SK-N-SH (cell line): ENCODE results near the gene SCAMP3. TPM values are rescaled to one million over a fixed set of nuclear protein-coding genes. Genes with fewer than 3 reads are reported as not detected.

Experiments used
- CTCF ChIA-PET: fragments of 300-600, 350-600 bp; formaldehyde crosslinking; extraction: SDS; loops from one replicate; lab custom pipeline; 2021; lab: Yijun Ruan, JAX
- POLR2A ChIA-PET: fragments of 350-600 bp; sonication (Branson Sonifier 250); formaldehyde crosslinking; extraction: SDS; loops from one replicate; lab custom pipeline; 2020; ENCODE audit warnings: antibody characterized with exemption, inconsistent platforms; lab: Yijun Ruan, JAX
- DNase-seq: peaks from one replicate; pipeline ENCODE4 v3.0.0; 2012
- H2AFZ ChIP-seq: fragments of 200-600 bp; sonication (generic); 2 replicates; pipeline ENCODE4 v1.8.1; 2016; ENCODE audit warnings: antibody characterized with exemption, mild to moderate bottlenecking, low read depth
- H3F3A ChIP-seq: fragments of 200-600 bp; sonication (generic); replicated peaks from 2 replicates; pipeline ENCODE3; 2016; ENCODE audit warnings: antibody characterized with exemption, mild to moderate bottlenecking; ENCODE audit not compliant: insufficient read depth
- H3K27ac ChIP-seq, 2 experiments: fragments of 200-500 bp in 1 of 2; fragments of 200-600 bp in 1 of 2; sonication (Bioruptor generic) in 1 of 2; sonication (generic), shearing (Covaris generic) in 1 of 2; 2 replicates each; pipeline versions ENCODE4 v1.5.1 to v1.6.1; 2014 to 2016; ENCODE audit warnings: low read depth in 2 of 2, inconsistent platforms in 1 of 2, low read length in 1 of 2, mild to moderate bottlenecking in 1 of 2, mixed read lengths in 1 of 2
- H3K27me3 ChIP-seq: fragments of 200-600 bp; sonication (generic), shearing (Covaris generic); 2 replicates; pipeline ENCODE4 v1.6.1; 2016; ENCODE audit warnings: mixed run types; ENCODE audit not compliant: insufficient read depth
- H3K36me3 ChIP-seq, 2 experiments: fragments of 200-500 bp in 1 of 2; fragments of 200-600 bp in 1 of 2; sonication (Bioruptor generic) in 1 of 2; sonication (generic) in 1 of 2; replicated peaks in 1 of 2; 2 replicates each; pipeline versions ENCODE3 to v1.5.1; 2014 to 2016; ENCODE audit warnings: low read length in 1 of 2, mild to moderate bottlenecking in 1 of 2; ENCODE audit not compliant: insufficient read depth in 2 of 2, control insufficient read depth in 1 of 2
- H3K4me1 ChIP-seq, 2 experiments: fragments of 200-500 bp in 1 of 2; fragments of 200-600 bp in 1 of 2; sonication (Bioruptor generic) in 1 of 2; sonication (generic), shearing (Covaris generic) in 1 of 2; 2 replicates each; pipeline versions ENCODE4 v1.5.1 to v1.6.1; 2014 to 2016; ENCODE audit warnings: low read depth in 1 of 2, low read length in 1 of 2, mixed run types in 1 of 2; ENCODE audit not compliant: insufficient read depth in 2 of 2, control insufficient read depth in 1 of 2
- H3K4me2 ChIP-seq: fragments of 200-600 bp; sonication (generic), shearing (Covaris generic); 2 replicates; pipeline ENCODE4 v1.6.1; 2017; ENCODE audit warnings: mixed run types
- H3K4me3 ChIP-seq, 2 experiments: fragments of 200-500 bp in 1 of 2; fragments of 200-600 bp in 1 of 2; sonication (Bioruptor generic) in 1 of 2; sonication (generic), shearing (Covaris generic) in 1 of 2; 2 replicates each; pipeline versions ENCODE4 v1.5.1 to v1.8.1; 2014 to 2016; ENCODE audit warnings: low read depth in 2 of 2, inconsistent platforms in 1 of 2, low read length in 1 of 2, mild to moderate bottlenecking in 1 of 2, mixed read lengths in 1 of 2, moderate library complexity in 1 of 2
- H3K79me2 ChIP-seq: fragments of 200-600 bp; sonication (generic); 2 replicates; pipeline ENCODE4 v1.8.1; 2017; ENCODE audit warnings: mild to moderate bottlenecking; ENCODE audit not compliant: insufficient read depth
- H3K9ac ChIP-seq: fragments of 200-600 bp; sonication (generic); 2 replicates; pipeline ENCODE4 v1.6.1; 2017; ENCODE audit warnings: mixed run types
- H3K9me2 ChIP-seq: fragments of 200-600 bp; sonication (generic); 2 replicates; pipeline ENCODE4 v1.6.1; 2017; ENCODE audit warnings: mixed run types
- H3K9me3 ChIP-seq: fragments of 200-600 bp; sonication (generic); 2 replicates; pipeline ENCODE4 v1.6.1; 2017; ENCODE audit warnings: mixed run types, mild to moderate bottlenecking, moderate library complexity
- H4K20me1 ChIP-seq: fragments of 200-600 bp; sonication (generic); 2 replicates; pipeline ENCODE4 v1.6.1; 2017; ENCODE audit warnings: mild to moderate bottlenecking, mixed run types; ENCODE audit not compliant: insufficient read depth
- ELF1 ChIP-seq: IDR thresholded peaks from 2 replicates; pipeline ENCODE4 v1.4.0; 2012
- EP300 ChIP-seq, 2 experiments: IDR thresholded peaks; 2 replicates each; pipeline versions ENCODE4 v1.4.0 to v1.6.1; 2012; ENCODE audit warnings: borderline replicate concordance in 1 of 2, low read depth in 1 of 2, low read length in 1 of 2
- EZH2phosphoT487 ChIP-seq: fragments of 200-600 bp; sonication (generic); IDR thresholded peaks from 2 replicates; pipeline ENCODE4 v1.6.1; 2017; ENCODE audit warnings: low read depth, mixed run types, mild to moderate bottlenecking, antibody characterized with exemption, moderate library complexity, borderline replicate concordance
- FOXJ3 ChIP-seq: sonication (generic); formaldehyde crosslinking; IDR thresholded peaks from 2 replicates; pipeline ENCODE4 v1.5.1; 2020; ENCODE audit warnings: mild to moderate bottlenecking, missing genetic modification reagents
- GABPA ChIP-seq: IDR thresholded peaks from 2 replicates; pipeline ENCODE4 v1.4.0; 2012; ENCODE audit warnings: low read depth, mild to moderate bottlenecking
- GATA2 ChIP-seq: sonication (generic); formaldehyde crosslinking; IDR thresholded peaks from 2 replicates; pipeline ENCODE4 v1.5.0; 2020; ENCODE audit warnings: mild to moderate bottlenecking, missing genetic modification reagents
- JUND ChIP-seq: IDR thresholded peaks from 2 replicates; pipeline ENCODE4 v1.4.0; 2012
- MEF2A ChIP-seq: IDR thresholded peaks from 2 replicates; pipeline ENCODE4 v1.4.0; 2012; ENCODE audit warnings: low read depth, borderline replicate concordance
- MXI1 ChIP-seq: IDR thresholded peaks from 2 replicates; pipeline ENCODE4 v1.6.1; 2012; ENCODE audit warnings: mild to moderate bottlenecking, low read depth, low read length, improper control_type of control experiment
- NFIC ChIP-seq: IDR thresholded peaks from 2 replicates; pipeline ENCODE4 v1.4.0; 2012; ENCODE audit warnings: borderline replicate concordance
- NRF1 ChIP-seq: IDR thresholded peaks from 2 replicates; pipeline ENCODE4 v1.6.1; 2012; ENCODE audit warnings: low read depth, mild to moderate bottlenecking, low read length
- POLR2AphosphoS5 ChIP-seq: IDR thresholded peaks from 2 replicates; pipeline ENCODE4 v1.6.1; 2012; ENCODE audit warnings: low read depth, low read length
- RAD21 ChIP-seq: IDR thresholded peaks from 2 replicates; pipeline ENCODE4 v1.6.1; 2012; ENCODE audit warnings: mild to moderate bottlenecking, low read length
- RCOR1 ChIP-seq: fragments of 150-350 bp; IDR thresholded peaks from 2 replicates; pipeline ENCODE4 v1.6.1; 2017; ENCODE audit warnings: antibody characterized with exemption, low read length
- RFX5 ChIP-seq: IDR thresholded peaks from 2 replicates; pipeline ENCODE4 v1.6.1; 2012; ENCODE audit warnings: mild to moderate bottlenecking, improper control_type of control experiment, low read length
- TAF1 ChIP-seq: IDR thresholded peaks from 2 replicates; pipeline ENCODE4 v1.6.1; 2012; ENCODE audit warnings: low read depth, mild to moderate bottlenecking, low read length, moderate library complexity, borderline replicate concordance
- TEAD4 ChIP-seq: IDR thresholded peaks from 2 replicates; pipeline ENCODE4 v1.4.0; 2012; ENCODE audit warnings: mild to moderate bottlenecking, borderline replicate concordance; ENCODE audit not compliant: insufficient read depth
- YY1 ChIP-seq: IDR thresholded peaks from 2 replicates; pipeline ENCODE4 v1.4.0; 2012; ENCODE audit warnings: low read depth, mild to moderate bottlenecking
- WGBS: methylation state at CpG from one replicate; pipeline ENCODE4 v1.1.6; 2017; ENCODE audit warnings: low lambda C conversion rate; 5-methylcytosine and 5-hydroxymethylcytosine counted together
- polyA plus RNA-seq, 3 experiments: library from polyadenylated mRNA; depleted of rRNA; stranded (reverse); fragments of >200 nt; gene quantifications; 2 replicates each; pipeline ENCODE4 v1.2.3, GENCODE V29; 2012
- TF ChIP-seq, protein P1 (sequence below): IDR thresholded peaks from 2 replicates; pipeline ENCODE4 v1.6.1; 2012; ENCODE audit warnings: mild to moderate bottlenecking, low read depth, low read length, moderate library complexity
- TF ChIP-seq, protein P2 (sequence below): IDR thresholded peaks from 2 replicates; pipeline ENCODE4; 2012
- TF ChIP-seq, protein P3 (sequence below): IDR thresholded peaks from 2 replicates; pipeline ENCODE4 v1.4.0; 2012; ENCODE audit warnings: low read depth
- TF ChIP-seq, protein P4 (sequence below): fragments of 200-600 bp; sonication (generic); IDR thresholded peaks from 2 replicates; pipeline ENCODE4 v1.6.1; 2017; ENCODE audit warnings: antibody characterized with exemption, mild to moderate bottlenecking, moderate library complexity

Gene SCAMP3
- polyA plus RNA-seq, 1 of the 3 experiments (the other 2 are of a cell fraction): 193 TPM

DNA sequence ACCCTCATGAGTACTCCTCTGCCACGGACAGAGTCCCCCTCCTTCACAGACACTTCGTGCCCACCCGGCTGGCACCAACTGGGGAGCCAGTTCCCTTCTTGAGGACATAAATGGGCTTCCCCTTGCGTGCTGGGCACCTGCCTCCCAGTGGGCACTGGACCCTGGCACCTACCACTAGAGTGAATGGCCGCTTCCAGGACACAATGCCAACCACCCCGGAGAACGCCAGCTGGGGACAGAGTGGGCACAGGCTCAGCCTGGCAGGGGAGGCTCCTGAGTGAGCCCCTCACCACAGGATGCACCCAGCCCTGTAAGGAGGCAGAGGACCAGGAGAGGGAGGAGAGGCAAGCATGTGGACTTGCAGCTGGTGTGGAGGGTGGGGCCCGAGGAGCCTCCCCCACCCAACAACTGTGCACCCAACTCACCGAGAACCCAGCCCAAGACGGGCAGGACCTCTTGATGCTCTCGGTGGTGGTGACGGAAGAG is 7.9 kb downstream of the SCAMP3 start:
- Histone ChIP-seq H2AFZ (no peak overlapping the region), H3K27ac (peak overlapping the region in 1 of 2 experiments; percentile 93; a peak in 2 of 4 replicates), H3K9me3 (no peaks in the 10 kb centered on the region), H3K4me1 (peaks cover 0 to 20% of the 10 kb centered on the region in 2 experiments; a peak in 1 of 4 replicates), H3F3A (peaks cover 40% of the 10 kb centered on the region), H3K36me3 (peaks cover 14 to 27% of the 10 kb centered on the region in 2 experiments), H3K9me2 (no peaks in the 10 kb centered on the region), H4K20me1 (no peaks in the 10 kb centered on the region), H3K79me2 (peaks cover 23% of the 10 kb centered on the region), H3K27me3 (no peaks in the 10 kb centered on the region), H3K4me3 (peak overlapping the region; percentile 79 to 82), H3K4me2 (peak overlapping the region; percentile 100), H3K9ac (peak overlapping the region; percentile 77)
- DNase-seq: no peak
- ChIA-PET CTCF (interaction anchor here (0.9 to 13.3 kb wide), 6 partner anchors 10 to 812 kb away, joined by 3 to 184 read pairs (median 7); partner anchors contain the start of genes CLK2 and RUSC1), POLR2A (interaction anchor here (0.9 to 2.4 kb wide), 3 partner anchors 8 to 19 kb away, joined by 4 to 7 read pairs (median 4); partner anchors contain the start of gene CLK2)
- no peak for TF ChIP-seq RCOR1
- no peak for TF ChIP-seq JUND
- TF ChIP-seq, protein P1, sequence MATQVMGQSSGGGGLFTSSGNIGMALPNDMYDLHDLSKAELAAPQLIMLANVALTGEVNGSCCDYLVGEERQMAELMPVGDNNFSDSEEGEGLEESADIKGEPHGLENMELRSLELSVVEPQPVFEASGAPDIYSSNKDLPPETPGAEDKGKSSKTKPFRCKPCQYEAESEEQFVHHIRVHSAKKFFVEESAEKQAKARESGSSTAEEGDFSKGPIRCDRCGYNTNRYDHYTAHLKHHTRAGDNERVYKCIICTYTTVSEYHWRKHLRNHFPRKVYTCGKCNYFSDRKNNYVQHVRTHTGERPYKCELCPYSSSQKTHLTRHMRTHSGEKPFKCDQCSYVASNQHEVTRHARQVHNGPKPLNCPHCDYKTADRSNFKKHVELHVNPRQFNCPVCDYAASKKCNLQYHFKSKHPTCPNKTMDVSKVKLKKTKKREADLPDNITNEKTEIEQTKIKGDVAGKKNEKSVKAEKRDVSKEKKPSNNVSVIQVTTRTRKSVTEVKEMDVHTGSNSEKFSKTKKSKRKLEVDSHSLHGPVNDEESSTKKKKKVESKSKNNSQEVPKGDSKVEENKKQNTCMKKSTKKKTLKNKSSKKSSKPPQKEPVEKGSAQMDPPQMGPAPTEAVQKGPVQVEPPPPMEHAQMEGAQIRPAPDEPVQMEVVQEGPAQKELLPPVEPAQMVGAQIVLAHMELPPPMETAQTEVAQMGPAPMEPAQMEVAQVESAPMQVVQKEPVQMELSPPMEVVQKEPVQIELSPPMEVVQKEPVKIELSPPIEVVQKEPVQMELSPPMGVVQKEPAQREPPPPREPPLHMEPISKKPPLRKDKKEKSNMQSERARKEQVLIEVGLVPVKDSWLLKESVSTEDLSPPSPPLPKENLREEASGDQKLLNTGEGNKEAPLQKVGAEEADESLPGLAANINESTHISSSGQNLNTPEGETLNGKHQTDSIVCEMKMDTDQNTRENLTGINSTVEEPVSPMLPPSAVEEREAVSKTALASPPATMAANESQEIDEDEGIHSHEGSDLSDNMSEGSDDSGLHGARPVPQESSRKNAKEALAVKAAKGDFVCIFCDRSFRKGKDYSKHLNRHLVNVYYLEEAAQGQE: no peak
- no peak for TF ChIP-seq NFIC
- TF ChIP-seq, protein P2, sequence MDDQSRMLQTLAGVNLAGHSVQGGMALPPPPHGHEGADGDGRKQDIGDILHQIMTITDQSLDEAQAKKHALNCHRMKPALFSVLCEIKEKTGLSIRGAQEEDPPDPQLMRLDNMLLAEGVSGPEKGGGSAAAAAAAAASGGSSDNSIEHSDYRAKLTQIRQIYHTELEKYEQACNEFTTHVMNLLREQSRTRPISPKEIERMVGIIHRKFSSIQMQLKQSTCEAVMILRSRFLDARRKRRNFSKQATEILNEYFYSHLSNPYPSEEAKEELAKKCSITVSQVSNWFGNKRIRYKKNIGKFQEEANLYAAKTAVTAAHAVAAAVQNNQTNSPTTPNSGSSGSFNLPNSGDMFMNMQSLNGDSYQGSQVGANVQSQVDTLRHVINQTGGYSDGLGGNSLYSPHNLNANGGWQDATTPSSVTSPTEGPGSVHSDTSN: no peak
- TF ChIP-seq MEF2A: no peak
- TF ChIP-seq NRF1: no peak
- TF ChIP-seq GABPA: no peak
- WGBS: 0% methylated on average over 1 of the region's 12 CpGs

DNA sequence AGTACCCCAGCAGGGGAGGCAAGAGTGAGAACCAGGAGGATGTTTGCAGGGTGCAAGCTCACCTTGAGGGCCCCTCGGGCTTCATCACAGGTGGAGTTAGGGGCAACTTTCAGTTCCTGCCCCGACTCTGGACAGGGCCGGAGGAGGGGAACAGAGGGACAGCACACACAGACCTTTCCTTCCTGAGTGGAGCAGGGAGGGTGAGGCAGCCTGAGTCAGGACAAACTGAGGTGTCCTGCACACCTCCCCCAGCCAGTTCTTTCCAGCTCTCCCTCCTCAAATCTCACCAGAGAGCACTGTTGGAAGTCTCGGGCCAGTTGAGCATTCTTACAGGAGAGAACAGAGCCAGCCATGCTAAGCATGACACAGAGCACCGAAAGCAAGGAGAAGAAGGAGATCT is 8.4 kb downstream of the SCAMP3 start:
- peak overlapping the region in 1 of 2 experiments; percentile 93; a peak in 2 of 4 replicates for H3K27ac ChIP-seq
- POLR2A ChIA-PET: no interaction called here
- H3K79me2 ChIP-seq: peaks cover 23% of the 10 kb centered on the region
- H3K4me2 ChIP-seq: peak overlapping the region; percentile 100
- H3K36me3 ChIP-seq: peaks cover 13 to 27% of the 10 kb centered on the region in 2 experiments
- H3K4me1 ChIP-seq: peaks cover 0 to 20% of the 10 kb centered on the region in 2 experiments; a peak in 1 of 4 replicates
- no peaks in the 10 kb centered on the region for H3K9me2 ChIP-seq
- H3K4me3 ChIP-seq: peak overlapping the region; percentile 79 to 82
- CTCF ChIA-PET: interaction anchor here (1.0 to 13.3 kb wide), 2 partner anchors 71 to 813 kb away, joined by 3 to 184 read pairs; partner anchors contain the start of gene RUSC1
- H3K9ac ChIP-seq: peak overlapping the region; percentile 77
- peaks cover 39% of the 10 kb centered on the region for H3F3A ChIP-seq
- WGBS: 0% methylated on average over 2 of the region's 5 CpGs
- H3K27me3 ChIP-seq: no peaks in the 10 kb centered on the region
- no peaks in the 10 kb centered on the region for H3K9me3 ChIP-seq
- no peaks in the 10 kb centered on the region for H4K20me1 ChIP-seq
- H2AFZ ChIP-seq: no peak overlapping the region
- no peak for DNase-seq
- no peak for TF ChIP-seq TAF1
- no peak for TF ChIP-seq YY1
- TF ChIP-seq EP300 (IDR thresholded peaks at IDR 0.05; ENCODE audit: borderline replicate concordance in 1 of 2, low read depth in 1 of 2, low read length in 1 of 2): no peak
- no peak for TF ChIP-seq EZH2phosphoT487
- no peak for TF ChIP-seq ELF1
- TF ChIP-seq POLR2AphosphoS5: no peak
- no peak for TF ChIP-seq RAD21
- TF ChIP-seq RFX5: no peak
- no peak for TF ChIP-seq NFIC
- TF ChIP-seq, protein P3, sequence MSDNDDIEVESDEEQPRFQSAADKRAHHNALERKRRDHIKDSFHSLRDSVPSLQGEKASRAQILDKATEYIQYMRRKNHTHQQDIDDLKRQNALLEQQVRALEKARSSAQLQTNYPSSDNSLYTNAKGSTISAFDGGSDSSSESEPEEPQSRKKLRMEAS: no peak
- no peak for TF ChIP-seq FOXJ3 (CRISPR knock-in tag)
- no peak for TF ChIP-seq GATA2 (CRISPR knock-in tag)
- no peak for TF ChIP-seq TEAD4
- no peak for TF ChIP-seq MXI1
- TF ChIP-seq, protein P4, sequence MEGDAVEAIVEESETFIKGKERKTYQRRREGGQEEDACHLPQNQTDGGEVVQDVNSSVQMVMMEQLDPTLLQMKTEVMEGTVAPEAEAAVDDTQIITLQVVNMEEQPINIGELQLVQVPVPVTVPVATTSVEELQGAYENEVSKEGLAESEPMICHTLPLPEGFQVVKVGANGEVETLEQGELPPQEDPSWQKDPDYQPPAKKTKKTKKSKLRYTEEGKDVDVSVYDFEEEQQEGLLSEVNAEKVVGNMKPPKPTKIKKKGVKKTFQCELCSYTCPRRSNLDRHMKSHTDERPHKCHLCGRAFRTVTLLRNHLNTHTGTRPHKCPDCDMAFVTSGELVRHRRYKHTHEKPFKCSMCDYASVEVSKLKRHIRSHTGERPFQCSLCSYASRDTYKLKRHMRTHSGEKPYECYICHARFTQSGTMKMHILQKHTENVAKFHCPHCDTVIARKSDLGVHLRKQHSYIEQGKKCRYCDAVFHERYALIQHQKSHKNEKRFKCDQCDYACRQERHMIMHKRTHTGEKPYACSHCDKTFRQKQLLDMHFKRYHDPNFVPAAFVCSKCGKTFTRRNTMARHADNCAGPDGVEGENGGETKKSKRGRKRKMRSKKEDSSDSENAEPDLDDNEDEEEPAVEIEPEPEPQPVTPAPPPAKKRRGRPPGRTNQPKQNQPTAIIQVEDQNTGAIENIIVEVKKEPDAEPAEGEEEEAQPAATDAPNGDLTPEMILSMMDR: no peak
